Naive thymus-derived CD4-positive, alpha-beta T cell (primary cell): Measurements from ENCODE around the gene CTXN1. TPM values are rescaled to one million over a fixed set of nuclear protein-coding genes. Genes with fewer than 3 reads are reported as not detected.

Experiments
- ATAC-seq: fragments of 150-1000 bp; cut with Tn5 transposase; 2 replicates; pipeline ENCODE4 v1.10.0; 2021; ENCODE audit warnings: mild to moderate bottlenecking, moderate library complexity
- CTCF ChIA-PET: fragments of 350-600 bp; sonication (Branson Sonifier 250); formaldehyde crosslinking; loops from one replicate; lab custom pipeline; 2021; ENCODE audit warnings: antibody characterized with exemption; lab: Charles Lee
- POLR2A ChIA-PET: fragments of 350-600 bp; sonication (Branson Sonifier 250); formaldehyde crosslinking; loops from one replicate; lab custom pipeline; 2021; ENCODE audit warnings: antibody characterized with exemption, inconsistent platforms; lab: Charles Lee
- DNase-seq, 9 donors: peaks; one replicate each; pipeline versions ENCODE4 v3.0.0 to v3.0.0-alpha.2; 2020 to 2022; ENCODE audit warnings: mixed read lengths in 1 of 9
- H3K27ac ChIP-seq: one replicate; pipeline ENCODE4 v1.7.0; 2013; ENCODE audit warnings: mild to moderate bottlenecking, low read depth, low read length, moderate library complexity
- H3K27me3 ChIP-seq, 2 donors: one replicate each; pipeline ENCODE4 v1.7.0; 2013; ENCODE audit warnings: low read length in 2 of 2, mild to moderate bottlenecking in 2 of 2, moderate library complexity in 2 of 2; ENCODE audit not compliant: control insufficient read depth in 2 of 2, insufficient read depth in 2 of 2
- H3K36me3 ChIP-seq, 3 experiments: 1 replicate in 2 of 3; 2 replicates in 1 of 3; pipeline ENCODE4 v1.7.0; 2013; ENCODE audit warnings: low read length in 3 of 3, mild to moderate bottlenecking in 3 of 3, moderate library complexity in 1 of 3; ENCODE audit not compliant: insufficient read depth in 3 of 3, control insufficient read depth in 2 of 3
- H3K4me1 ChIP-seq, 2 donors: one replicate each; pipeline ENCODE4 v1.7.0; 2013; ENCODE audit warnings: low read length in 2 of 2, mild to moderate bottlenecking in 2 of 2, moderate library complexity in 1 of 2; ENCODE audit not compliant: control insufficient read depth in 2 of 2, insufficient read depth in 2 of 2
- H3K4me3 ChIP-seq: 2 replicates; pipeline ENCODE4 v1.7.0; 2013; ENCODE audit warnings: mild to moderate bottlenecking, low read length
- H3K9me3 ChIP-seq, 3 experiments: 1 replicate in 2 of 3; 2 replicates in 1 of 3; pipeline ENCODE4 v1.7.0; 2013; ENCODE audit warnings: low read length in 3 of 3; ENCODE audit not compliant: control insufficient read depth in 2 of 3
- H3K27ac Mint-ChIP-seq, 9 donors: one replicate each; pipeline ENCODE4 v1.8.0; 2020 to 2022; ENCODE audit warnings: mixed read lengths in 9 of 9, mild to moderate bottlenecking in 8 of 9, moderate library complexity in 5 of 9, inconsistent platforms in 2 of 9
- H3K27me3 Mint-ChIP-seq, 5 donors: one replicate each; pipeline ENCODE4 v1.8.0; 2021 to 2022; ENCODE audit warnings: mixed read lengths in 5 of 5, mild to moderate bottlenecking in 1 of 5
- H3K36me3 Mint-ChIP-seq, 5 donors: one replicate each; pipeline ENCODE4 v1.8.0; 2020 to 2022; ENCODE audit warnings: mixed read lengths in 5 of 5, mild to moderate bottlenecking in 3 of 5, inconsistent platforms in 1 of 5
- H3K4me1 Mint-ChIP-seq, 7 donors: one replicate each; pipeline ENCODE4 v1.8.0; 2020 to 2022; ENCODE audit warnings: mixed read lengths in 7 of 7, mild to moderate bottlenecking in 3 of 7, inconsistent platforms in 1 of 7
- H3K4me3 Mint-ChIP-seq, 10 donors: one replicate each; pipeline ENCODE4 v1.8.0; 2020 to 2022; ENCODE audit warnings: mild to moderate bottlenecking in 10 of 10, mixed read lengths in 10 of 10, moderate library complexity in 6 of 10, inconsistent platforms in 2 of 10
- H3K9me3 Mint-ChIP-seq, 11 donors: one replicate each; pipeline ENCODE4 v1.8.0; 2020 to 2022; ENCODE audit warnings: mixed read lengths in 11 of 11, mild to moderate bottlenecking in 4 of 11, inconsistent platforms in 1 of 11, moderate library complexity in 1 of 11
- intact Hi-C, 2 donors: fragments of 100-400 bp; cut with micrococcal nuclease; formaldehyde crosslinking; loops; one replicate each; pipeline ENCODE4 v1.15.1; 2023
- polyA plus RNA-seq, 2 donors: library from polyadenylated mRNA; unstranded; fragments of 300-500 nt; fragmentation: Illumina TruSeq; gene quantifications; one replicate each; pipeline ENCODE4 v1.2.3, GENCODE V29; 2021
- total RNA-seq, 6 experiments: library from RNA in 5 of 6; stranded (reverse) in 5 of 6; gene quantifications; 1 replicate in 5 of 6; 2 replicates in 1 of 6; pipeline ENCODE4 v1.2.3 and lab custom pipeline; 2021 to 2026

The CTXN1 gene
- total RNA-seq, result under 1 TPM in 1 of 5 experiments, not detected in 4; 0.32 TPM
- not detected for polyA plus RNA-seq
- not detected for total RNA-seq (lab: John Stamatoyannopoulos, UW)

DNA sequence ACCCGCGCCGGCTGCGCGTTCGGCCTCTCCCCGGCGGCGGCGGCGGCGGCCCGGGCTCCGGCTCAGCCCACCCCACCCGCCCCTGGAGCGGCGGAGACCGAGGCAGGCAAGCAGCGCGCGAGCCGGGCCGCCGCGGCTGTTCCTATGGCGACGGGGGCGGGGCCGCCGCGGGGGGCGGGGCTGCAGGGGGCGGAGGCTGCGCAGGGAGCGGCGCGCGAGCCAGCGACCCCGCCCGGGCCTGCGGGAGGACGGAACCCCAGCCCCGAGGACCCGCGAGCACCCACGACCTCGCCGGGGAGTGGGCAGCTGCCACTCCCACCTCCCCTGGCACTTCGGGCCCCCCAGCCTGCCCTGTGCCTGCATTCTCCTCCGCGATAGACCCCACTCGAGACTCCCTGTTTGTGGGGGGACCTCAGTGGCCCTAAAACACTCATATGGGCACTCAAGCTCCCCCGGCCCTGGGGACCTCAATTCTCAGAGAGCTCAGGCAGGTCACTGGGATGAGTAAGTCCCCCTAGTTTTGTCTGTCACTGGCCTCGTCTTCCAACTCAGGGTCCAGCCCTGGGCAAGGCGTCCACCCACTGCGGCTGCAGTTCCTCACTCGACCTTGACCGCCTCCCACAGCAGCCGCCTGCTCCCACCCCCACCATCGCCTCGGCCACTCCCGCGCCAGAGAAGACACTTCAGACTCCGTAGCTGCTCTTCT lies at the start of gene CTXN1:
Gene CTXN1, minus strand, starts transcription at position 115 of the 706 bp plus-strand sequence. CDS start 597 bp downstream, outside the sequence.
- peak; percentile 54 to 87 (median 68) for DNase-seq
- peak within 1 kb of the TSS in 6 of 9 donors; percentile 64 to 86 (median 76) for H3K27ac Mint-ChIP-seq
- peaks cover 5 to 33% (median 18%) of the 10 kb centered on the region in 7 donors for H3K4me1 Mint-ChIP-seq
- ATAC-seq, result peak; percentile 73
- Histone ChIP-seq H3K27me3 (no peaks in the 10 kb centered on the region), H3K4me1 (peaks cover 9 to 11% of the 10 kb centered on the region in 2 donors), H3K9me3 (no peaks in the 10 kb centered on the region), H3K36me3 (peaks cover 0 to 29% (median 6%) of the 10 kb centered on the region in 3 experiments), H3K4me3 (no peak within 1 kb of the TSS), H3K27ac (no peak within 1 kb of the TSS)
- intact Hi-C loops, result loop anchor here in 1 of 2 donors (10.0 kb wide), 1 partner anchor 861 kb away; the partner anchor contains the start of gene ZNF557
- ChIA-PET CTCF (interaction anchor here (0.6 kb wide), 1 partner anchor 262 kb away, joined by 4 read pairs; no protein-coding TSS in a partner anchor), POLR2A (no interaction called here)
- H3K9me3 Mint-ChIP-seq, result no peaks in the 10 kb centered on the region
- H3K27me3 Mint-ChIP-seq, result no peaks in the 10 kb centered on the region
- H3K36me3 Mint-ChIP-seq, result peaks cover 0 to 16% (median 4%) of the 10 kb centered on the region in 5 donors
- H3K4me3 Mint-ChIP-seq, result peak within 1 kb of the TSS; percentile 74 to 88 (median 84)

GRCh38 chr19:7975037-7975436 lies 49.1 kb upstream of the CTXN1 start:
- no peak for DNase-seq
- Mint-ChIP-seq H3K4me3 (no peak overlapping the region), H3K36me3 (peaks cover 0 to 8% (median 2%) of the 10 kb centered on the region in 5 donors), H3K27ac (no peak overlapping the region), H3K27me3 (no peaks in the 10 kb centered on the region), H3K9me3 (no peaks in the 10 kb centered on the region), H3K4me1 (no peaks in the 10 kb centered on the region)
- no peaks in the 10 kb centered on the region for H3K9me3 ChIP-seq
- H3K4me3 ChIP-seq, result no peak overlapping the region
- intact Hi-C loops, result no loop called here
- H3K36me3 ChIP-seq, result peaks cover 0 to 79% (median 1%) of the 10 kb centered on the region in 3 experiments
- ChIA-PET POLR2A (no interaction called here), CTCF (no interaction called here)
- ATAC-seq, result no peak
- no peaks in the 10 kb centered on the region for H3K27me3 ChIP-seq
- no peak overlapping the region for H3K27ac ChIP-seq
- no peaks in the 10 kb centered on the region for H3K4me1 ChIP-seq

DNA sequence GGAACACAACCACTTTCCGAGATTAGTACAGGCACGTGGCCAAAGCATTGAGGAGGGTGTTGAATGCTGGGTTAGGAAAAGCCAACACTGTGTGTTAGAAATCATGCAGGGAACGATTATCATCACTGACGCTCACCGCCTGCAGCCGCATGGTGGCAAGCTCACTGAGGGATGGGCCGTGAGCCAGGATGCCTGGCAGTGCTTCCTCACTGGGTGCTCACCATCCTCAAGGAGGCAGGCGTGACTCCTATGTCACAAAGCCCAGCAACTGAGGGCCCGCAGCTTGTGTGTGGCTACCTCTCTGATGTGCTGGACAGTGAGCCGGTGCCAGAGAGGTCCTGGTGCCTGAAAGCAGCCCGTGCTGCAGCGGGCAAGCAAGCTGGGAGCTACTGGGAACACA lies 47.9 kb upstream of the CTXN1 start:
- H3K27ac Mint-ChIP-seq, result peak overlapping the region in 1 of 9 donors; percentile 86
- DNase-seq (no peak), ATAC-seq (no peak)
- CTCF ChIA-PET, result no interaction called here
- intact Hi-C loops, result no loop called here
- no peaks in the 10 kb centered on the region for H3K9me3 Mint-ChIP-seq
- POLR2A ChIA-PET, result no interaction called here
- no peaks in the 10 kb centered on the region for H3K27me3 Mint-ChIP-seq
- no peak overlapping the region for H3K4me3 ChIP-seq
- no peak overlapping the region for H3K4me3 Mint-ChIP-seq
- H3K27me3 ChIP-seq, result no peaks in the 10 kb centered on the region
- no peaks in the 10 kb centered on the region for H3K4me1 ChIP-seq
- H3K4me1 Mint-ChIP-seq, result no peaks in the 10 kb centered on the region
- H3K36me3 Mint-ChIP-seq, result peaks cover 0 to 8% (median 2%) of the 10 kb centered on the region in 5 donors
- peaks cover 0 to 77% (median 0%) of the 10 kb centered on the region in 3 experiments for H3K36me3 ChIP-seq
- H3K27ac ChIP-seq, result no peak overlapping the region
- H3K9me3 ChIP-seq, result no peaks in the 10 kb centered on the region

DNA sequence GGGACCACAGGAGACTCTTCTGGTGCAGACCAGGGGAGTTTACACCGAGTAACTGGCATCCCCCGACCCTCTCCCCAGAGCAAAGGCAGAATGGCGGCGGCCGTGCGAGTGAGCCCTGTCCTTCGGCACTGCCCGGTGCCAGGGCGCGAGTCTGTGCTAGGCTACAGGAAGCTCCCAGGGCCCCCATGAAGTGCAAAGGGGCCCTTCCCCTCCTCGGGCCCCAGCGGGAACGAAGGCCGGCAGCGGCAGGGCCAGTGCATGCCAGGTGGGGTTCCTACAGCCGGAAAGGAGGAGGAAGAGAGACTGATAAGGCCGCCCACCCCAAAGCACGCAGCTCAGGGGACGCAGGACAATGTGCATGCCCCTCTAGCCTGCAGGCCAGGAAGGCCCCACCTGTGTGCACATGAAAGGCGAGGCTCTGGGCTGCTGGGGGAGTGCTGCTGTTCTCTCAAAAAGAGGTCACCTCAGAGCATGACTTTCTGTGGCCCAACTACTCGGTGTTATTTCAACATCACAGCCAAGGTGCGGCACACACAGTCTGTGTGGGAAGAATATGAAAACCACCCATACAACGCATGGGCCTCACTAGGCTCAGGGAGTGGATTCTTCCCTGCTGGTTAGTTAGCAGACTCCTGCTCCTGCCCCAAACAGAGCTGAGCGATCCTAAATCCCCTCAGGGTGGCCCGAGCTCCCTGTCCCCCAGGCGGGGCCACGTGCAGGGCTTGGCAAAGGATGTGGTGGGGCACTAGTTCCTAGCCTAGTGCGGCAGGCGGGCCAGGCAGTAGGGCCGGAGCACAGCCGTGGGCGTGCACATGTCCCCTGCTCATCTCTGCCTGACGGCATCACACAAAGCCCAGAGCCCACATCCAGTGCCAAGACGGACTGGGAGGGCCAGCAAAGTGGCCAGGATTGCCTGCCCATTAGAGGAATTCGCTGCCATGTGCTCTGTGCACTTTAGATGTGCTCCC lies 45.9 kb upstream of the CTXN1 start:
- no peak overlapping the region for H3K4me3 Mint-ChIP-seq
- Histone ChIP-seq H3K4me1 (no peaks in the 10 kb centered on the region), H3K27me3 (no peaks in the 10 kb centered on the region), H3K36me3 (peaks cover 0 to 77% (median 5%) of the 10 kb centered on the region in 3 experiments), H3K27ac (no peak overlapping the region), H3K9me3 (no peaks in the 10 kb centered on the region), H3K4me3 (no peak overlapping the region)
- no peak for ATAC-seq
- H3K36me3 Mint-ChIP-seq, result peaks cover 0 to 14% (median 2%) of the 10 kb centered on the region in 5 donors
- no peak overlapping the region for H3K27ac Mint-ChIP-seq
- H3K4me1 Mint-ChIP-seq, result no peaks in the 10 kb centered on the region
- ChIA-PET POLR2A (no interaction called here), CTCF (no interaction called here)
- H3K27me3 Mint-ChIP-seq, result no peaks in the 10 kb centered on the region
- no peak for DNase-seq
- no peaks in the 10 kb centered on the region for H3K9me3 Mint-ChIP-seq
- intact Hi-C loops, result loop anchor here in 1 of 2 donors (1.0 kb wide), 1 partner anchor 30 kb away; no protein-coding TSS in a partner anchor

GRCh38 chr19:7970716-7971448 lies 44.9 kb upstream of the CTXN1 start:
- Mint-ChIP-seq H3K27me3 (no peaks in the 10 kb centered on the region), H3K4me3 (no peak overlapping the region), H3K9me3 (no peaks in the 10 kb centered on the region), H3K27ac (peak overlapping the region in 1 of 9 donors; percentile 32), H3K36me3 (peaks cover 0 to 14% (median 5%) of the 10 kb centered on the region in 5 donors), H3K4me1 (peaks cover 0 to 3% (median 0%) of the 10 kb centered on the region in 7 donors)
- ChIA-PET CTCF (no interaction called here), POLR2A (no interaction called here)
- DNase-seq (peak in 2 of 9 donors; percentile 13 to 29), ATAC-seq (peak; percentile 60)
- H3K27ac ChIP-seq, result no peak overlapping the region
- peaks cover 0 to 82% (median 5%) of the 10 kb centered on the region in 3 experiments for H3K36me3 ChIP-seq
- H3K4me1 ChIP-seq, result no peaks in the 10 kb centered on the region
- intact Hi-C loops, result loop anchor here (1.0 kb wide), 2 partner anchors 31 to 282 kb away; no protein-coding TSS in a partner anchor
- H3K27me3 ChIP-seq, result no peaks in the 10 kb centered on the region
- H3K4me3 ChIP-seq, result no peak overlapping the region
- no peaks in the 10 kb centered on the region for H3K9me3 ChIP-seq

DNA sequence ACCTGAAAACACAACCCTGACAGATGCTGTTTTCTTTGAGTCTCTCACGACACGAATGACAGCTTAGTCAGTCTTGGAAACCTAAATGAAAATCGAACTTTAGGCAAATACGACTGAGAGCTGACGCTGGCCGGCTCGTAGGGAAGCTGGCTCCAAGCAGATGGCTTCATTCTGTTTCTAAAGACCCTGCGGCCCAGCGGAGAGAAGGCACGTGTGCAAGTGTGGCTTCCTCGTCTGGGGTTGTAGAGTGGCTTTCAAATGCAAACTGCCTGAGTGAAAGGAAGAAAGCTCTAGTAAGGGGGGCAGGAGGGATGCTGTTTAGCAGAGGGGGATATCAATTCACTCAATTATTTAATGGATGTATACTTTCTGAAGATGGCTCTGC lies 43.6 kb upstream of the CTXN1 start:
- Histone ChIP-seq H3K4me3 (no peak overlapping the region), H3K27ac (no peak overlapping the region), H3K9me3 (no peaks in the 10 kb centered on the region), H3K27me3 (no peaks in the 10 kb centered on the region), H3K4me1 (no peaks in the 10 kb centered on the region), H3K36me3 (peaks cover 0 to 83% (median 5%) of the 10 kb centered on the region in 3 experiments)
- Mint-ChIP-seq H3K36me3 (peaks cover 0 to 20% (median 9%) of the 10 kb centered on the region in 5 donors), H3K27ac (no peak overlapping the region), H3K9me3 (no peaks in the 10 kb centered on the region), H3K4me3 (no peak overlapping the region), H3K4me1 (peaks cover 0 to 3% (median 0%) of the 10 kb centered on the region in 7 donors), H3K27me3 (no peaks in the 10 kb centered on the region)
- intact Hi-C loops, result no loop called here
- ChIA-PET POLR2A (no interaction called here), CTCF (no interaction called here)
- DNase-seq (no peak), ATAC-seq (no peak)
